GM21447 (cell line): ENCODE data around the gene CFP.
"Not testable (repeated sequence)": the region's sequence is repeated elsewhere in the genome, so short reads cannot be mapped to it uniquely, and the experiment has no call there.

Experiments
- ATAC-seq: cut with Tn5 transposase; IDR thresholded peaks from one replicate; pipeline ENCODE4 v1.9.1; 2021; ENCODE audit not compliant: unreplicated experiment

CFP gene

DNA sequence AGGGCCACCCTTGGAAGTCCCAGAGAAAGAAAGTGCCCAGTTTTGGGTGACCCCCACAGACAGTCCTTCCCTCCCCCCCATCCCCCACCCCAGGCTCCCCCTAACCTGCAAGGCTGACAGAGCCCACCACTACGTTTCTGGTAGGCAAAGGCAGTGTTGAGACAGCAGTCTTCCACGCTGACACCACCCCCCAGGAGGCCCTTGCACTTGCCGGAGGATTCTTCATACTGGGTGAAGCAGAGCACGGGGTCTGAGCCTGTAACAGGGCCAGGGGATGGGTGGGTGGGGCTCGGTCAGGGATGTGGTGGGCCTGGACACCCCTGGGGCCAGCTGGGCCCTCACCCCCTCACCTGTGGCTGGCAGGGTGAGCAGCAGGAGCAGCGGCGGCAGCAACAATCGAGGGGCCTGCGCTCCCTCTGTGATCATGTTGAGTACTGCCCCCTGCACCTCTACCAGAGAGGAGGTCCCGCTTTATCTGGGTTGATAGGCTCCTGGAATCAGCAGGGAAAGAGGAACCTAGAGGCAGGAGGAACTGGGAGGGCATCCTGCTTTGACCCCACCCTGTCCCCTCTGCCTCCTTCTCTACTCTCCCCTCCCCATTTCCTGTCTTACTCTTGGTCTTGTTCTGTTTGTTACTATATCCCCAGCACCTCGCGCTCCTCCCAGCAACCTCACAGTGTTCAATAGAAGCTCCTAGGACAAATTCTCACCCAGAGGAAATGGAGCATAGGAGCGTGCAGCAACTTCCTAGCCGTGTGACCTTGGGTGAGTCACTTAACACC, at the start of gene CFP:
Gene CFP, minus strand, starts transcription at position 512 of the 782 bp plus-strand sequence. Its CDS starts 86 bp downstream, at position 426.
- no peak for ATAC-seq

DNA sequence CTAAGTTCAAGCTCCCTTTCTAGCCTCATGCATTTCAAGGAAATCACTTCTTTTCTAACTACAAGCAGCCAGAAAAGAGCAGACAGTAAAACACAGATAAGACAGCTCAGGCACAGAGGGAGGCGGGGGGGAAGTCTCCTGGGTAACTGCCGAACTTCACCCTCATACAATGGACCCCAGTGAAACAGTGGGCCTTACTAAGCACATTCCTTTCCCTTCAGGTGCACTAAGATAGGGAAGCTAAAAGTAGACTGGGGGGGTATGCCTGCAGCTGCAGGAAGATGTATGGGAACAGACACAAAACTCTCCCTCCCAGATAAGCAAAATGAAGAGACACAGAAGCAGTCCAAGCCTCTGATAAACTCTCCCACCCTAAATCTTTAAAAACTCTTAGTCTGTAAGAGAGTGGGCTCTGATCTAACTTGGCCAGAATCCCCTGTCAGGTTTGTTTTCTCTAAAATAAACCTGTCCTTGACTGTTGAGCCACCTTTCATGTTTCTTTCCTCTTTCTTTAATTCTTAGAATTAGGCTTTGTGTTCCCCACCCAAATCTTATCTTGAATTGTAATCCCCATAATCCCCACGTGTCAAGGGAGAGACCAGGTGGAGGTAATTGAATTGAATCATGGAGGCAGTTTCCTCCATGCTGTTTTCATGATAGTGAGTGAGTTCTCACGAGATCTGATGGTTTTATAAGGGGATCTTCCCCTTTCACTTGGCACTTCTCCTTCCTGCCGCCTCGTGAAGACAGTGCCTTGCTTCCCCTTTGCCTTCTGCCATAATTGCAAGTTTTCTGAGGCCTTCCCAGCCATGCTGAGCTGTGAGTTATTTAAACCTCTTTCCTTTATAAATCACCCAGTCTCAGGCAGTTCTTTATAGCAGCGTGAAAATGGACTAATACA, 46.5 kb upstream of the CFP start:
- not testable (repeated sequence) for ATAC-seq

DNA sequence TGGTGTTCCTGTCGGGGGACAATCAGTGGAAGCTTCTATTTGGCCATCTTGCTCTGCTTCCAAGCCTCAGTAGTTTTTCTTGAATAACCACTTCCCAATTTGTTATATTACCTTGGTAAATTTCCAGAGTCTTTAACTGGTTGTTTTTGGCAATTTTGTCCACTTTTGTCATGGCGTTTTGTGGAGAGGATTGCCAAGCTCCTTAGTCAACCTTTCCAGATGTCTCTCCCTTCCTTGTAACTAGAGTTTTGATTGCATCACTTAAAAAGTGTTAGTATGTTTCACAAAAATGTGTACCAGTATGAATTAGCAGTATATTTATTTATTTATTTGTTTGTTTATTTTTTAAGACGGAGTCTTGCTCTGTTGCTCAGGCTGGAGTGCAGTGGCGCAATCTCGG, 45.0 kb upstream of the CFP start:
- ATAC-seq = no peak

DNA sequence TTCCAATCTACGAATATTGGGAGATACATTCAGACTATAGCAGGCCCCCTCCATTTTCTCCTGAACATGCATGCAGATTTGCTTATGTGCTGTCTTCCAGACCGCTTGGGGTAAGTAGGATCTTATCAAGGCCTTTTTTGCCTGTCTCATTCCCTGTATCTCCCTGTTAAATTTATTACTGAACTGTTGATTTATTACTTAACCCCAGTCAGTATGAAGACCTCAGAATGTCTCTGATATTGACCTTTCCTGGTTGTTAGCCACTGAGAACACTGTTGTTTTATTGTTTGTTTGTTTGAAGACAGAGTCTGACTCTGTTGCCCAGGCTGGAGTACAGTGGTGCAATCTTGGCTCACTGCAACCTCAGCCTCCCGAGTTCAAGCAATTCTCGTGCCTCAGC, 36.1 kb upstream of the CFP start:
- not testable (repeated sequence) for ATAC-seq

DNA sequence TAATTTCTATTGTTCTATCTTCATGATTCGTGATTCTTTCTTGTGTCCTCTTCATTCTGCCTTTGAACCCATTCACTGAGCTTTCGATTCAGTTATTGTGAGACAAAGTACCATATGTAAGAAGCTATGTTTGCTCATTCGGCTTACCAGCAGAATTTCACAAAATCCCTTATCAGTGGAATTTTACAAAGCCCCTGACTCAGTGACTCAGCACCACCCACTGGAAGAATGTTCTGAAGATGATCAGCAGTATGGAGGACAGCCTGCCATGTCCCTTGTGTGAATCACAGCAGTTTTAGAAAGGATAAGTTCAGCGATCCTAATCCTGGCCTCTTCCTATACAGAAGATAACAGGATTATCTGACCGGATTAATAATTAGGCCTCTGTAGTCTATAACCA, 35.0 kb upstream of the CFP start:
- ATAC-seq = no peak

DNA sequence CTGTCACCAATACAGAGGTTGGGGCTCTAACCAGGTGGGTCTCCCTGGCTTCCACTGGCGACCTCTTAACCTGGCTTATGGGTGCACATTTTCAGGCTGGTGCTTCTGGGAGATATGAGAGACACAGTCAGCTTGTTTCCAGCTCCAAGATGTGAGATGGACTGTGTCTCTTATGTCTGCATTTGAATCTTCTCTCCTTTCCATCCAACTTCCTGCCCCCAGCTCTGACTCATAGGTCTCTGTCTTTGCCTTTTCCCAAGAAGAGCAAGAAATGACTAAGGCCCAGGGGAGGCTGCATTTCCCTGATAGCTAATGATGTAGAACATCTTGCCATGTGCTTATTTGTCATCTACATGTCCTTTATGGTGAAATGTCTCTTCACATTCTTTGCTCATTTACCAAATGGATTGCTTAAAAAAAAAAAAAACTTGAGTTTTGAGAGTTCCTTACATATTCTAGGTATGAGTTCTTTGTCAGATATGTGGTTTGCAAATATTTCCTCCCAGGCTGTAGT, 32.5 kb upstream of the CFP start:
- ATAC-seq = no peak

DNA sequence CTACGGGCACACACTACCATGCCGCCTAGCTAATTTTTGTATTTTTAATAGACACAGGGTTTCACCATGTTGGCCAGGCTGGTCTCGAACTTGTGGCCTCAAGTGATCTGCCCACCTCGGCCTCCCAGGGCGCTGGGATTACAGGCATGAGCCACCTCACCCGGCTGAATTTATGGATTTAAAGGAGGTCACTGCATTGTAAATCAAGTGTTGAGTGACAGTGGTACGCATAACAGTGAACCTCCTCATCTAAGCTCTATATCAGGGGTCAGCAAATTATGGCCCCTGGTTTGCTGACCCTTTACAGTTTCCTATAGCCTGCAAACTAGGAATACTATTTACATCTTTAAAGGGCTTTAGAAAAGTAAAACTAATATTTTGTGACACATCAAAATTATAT, 31.8 kb upstream of the CFP start:
- ATAC-seq = no peak

DNA sequence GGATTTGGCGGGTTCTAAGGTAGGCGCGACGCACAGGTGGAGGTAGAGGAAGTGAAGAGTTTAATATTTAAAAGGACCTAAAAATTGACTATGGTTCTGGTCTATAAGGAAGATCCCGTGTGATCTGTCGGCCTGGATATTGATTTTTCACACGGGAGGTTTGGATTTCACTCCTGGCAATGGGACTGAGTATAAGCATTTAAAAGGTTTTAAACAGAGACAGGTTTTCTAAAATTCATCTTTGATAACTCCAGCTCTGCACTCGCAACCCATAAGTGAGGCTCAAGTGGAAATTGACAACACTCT, 29.6 kb upstream of the CFP start:
- no peak for ATAC-seq

DNA sequence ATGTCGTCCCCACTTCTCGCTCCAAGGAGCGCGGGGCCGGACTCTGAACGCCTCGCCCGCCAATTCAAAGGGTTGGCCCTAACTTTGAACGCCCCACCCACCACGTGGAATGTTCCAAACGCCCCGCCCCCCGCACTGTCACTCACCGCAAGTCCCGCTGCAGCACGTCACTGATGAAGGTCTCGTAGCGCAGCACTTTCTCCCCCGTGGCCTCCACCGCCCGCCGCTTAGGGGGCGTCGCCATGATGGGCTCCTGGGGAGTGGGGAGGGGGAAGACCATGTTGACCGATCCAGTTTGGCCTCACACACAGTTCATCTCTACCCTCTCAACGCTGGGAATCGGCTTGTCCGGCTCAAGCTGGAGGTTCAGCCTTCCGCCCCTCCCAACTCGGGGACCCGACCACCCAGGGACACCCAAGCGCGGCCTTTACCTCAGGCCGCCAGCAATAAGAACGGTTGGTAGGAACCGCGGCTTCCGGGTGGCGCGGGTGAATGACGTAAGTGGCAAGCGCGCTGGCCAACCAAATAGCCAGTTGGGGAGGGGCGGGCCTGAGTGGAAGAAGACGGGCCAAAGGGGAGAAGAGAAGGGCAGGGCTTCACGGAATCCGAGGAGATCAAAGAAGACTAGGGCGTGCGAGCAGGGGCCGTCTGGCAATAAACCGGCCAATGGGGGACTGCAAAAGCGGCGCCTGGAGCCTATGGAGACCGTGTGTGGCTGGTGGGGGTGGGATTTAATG, 29.1 kb upstream of the CFP start, which contains the start of gene UXT:
Gene UXT, minus strand, starts transcription at position 497 of the 737 bp plus-strand sequence. Its CDS starts 253 bp downstream, at position 244.
- peak; percentile 85 for ATAC-seq

DNA sequence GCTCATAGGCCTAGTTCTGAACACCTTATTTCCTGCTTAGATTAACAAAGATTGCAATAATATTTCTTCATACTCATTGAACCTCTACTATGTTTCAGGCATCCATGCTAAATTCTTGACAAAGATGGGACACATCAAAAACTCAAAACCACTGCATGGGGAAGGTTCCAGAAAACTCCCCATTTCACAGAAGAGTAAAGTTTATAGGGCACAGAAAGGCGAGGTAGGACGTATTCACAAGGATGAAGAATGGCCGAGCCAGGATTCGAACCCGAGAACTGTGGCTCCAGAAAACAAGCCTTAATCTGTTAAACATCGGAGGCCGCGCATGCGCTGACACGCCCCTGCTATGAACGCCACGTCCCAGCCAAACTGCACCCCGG, 28.6 kb upstream of the CFP start:
- no peak for ATAC-seq

DNA sequence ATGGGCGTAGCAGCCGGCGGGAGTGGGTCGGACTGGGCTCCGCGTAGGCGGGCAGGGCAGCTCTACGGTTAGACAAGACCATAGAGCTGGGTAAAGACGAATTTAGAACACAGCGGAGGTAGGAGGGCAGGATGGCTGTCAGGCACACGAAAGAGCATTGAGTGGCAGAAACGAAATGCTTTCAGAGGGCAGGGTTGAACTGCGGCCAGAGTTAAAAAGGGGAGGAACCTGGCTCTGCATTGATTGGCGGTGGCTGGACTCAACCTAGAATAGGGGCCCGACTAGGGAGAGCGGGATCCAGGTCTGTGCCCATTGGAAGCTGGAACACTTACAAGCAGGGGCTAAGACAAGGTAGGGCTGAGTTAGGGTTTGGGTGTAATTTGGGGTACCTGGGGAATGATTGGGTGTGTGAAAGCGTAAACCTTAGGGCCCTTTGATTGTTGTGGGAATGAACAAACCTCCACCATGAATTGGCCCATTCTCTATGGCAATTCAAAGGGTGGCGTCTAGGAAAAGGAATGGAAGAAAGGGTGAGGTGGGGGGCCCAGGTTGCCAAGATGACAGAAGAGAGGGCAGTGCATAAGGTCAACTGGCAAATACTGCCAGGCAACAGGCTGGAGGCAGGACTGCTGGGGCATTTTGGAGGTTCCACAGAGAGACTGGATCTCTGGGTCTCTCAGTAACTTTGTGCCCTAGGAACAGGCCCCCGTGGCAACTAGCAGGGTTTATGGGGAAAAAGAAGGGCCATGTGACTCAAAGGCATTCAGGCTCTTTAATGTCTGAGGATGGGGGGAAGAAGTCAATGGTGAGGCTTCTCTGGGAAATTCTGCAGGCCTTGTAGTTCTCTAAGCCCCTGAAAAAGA, 21.5 kb upstream of the CFP start:
- ATAC-seq = no peak

DNA sequence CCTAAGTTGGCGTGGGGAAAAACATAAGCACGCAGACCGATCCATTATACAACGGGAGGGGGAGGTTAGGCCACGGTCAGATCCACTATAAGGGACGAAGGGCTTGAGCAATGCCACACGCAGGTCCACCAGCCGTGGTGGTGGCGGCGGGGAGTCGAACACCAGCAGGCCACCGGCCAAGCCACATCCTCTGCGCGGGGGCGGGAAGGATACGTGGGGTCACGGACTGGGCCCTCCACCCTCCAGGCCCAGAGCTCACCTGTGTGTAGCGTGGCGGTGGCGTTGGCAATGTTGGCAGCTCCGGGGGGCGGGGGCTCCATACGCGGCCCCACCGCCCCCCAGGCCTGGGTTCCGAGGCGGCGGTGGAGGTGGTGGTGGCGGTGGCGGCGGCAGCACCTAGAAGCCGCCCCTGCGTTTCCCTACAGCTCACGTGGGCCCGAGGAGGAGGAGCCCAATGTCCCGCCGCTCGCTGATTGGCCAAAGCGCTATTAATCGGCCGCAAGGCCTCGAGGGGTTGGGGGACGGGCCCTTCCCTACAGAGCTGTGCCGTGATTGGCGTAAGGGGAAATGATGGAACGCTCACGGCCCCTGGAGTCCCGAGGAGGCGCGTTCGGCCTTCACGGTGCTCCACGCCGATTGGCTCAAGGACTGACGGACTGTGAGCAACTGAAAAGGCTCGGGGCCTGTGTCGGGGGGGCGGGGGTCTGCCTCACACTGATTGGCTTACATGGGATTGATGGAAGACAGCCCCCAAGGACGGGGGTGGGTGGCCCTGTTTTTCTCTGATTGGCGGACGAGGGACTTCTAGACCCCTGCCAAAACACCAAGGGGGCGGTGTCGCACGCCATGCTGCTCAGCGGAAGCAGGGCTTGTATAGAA, 20.7 kb upstream of the CFP start, which contains the start of gene ELK1:
Gene ELK1, minus strand, starts transcription at position 400 of the 879 bp plus-strand sequence. CDS start 9,122 bp downstream, outside the sequence.
- peak; percentile 87 for ATAC-seq

DNA sequence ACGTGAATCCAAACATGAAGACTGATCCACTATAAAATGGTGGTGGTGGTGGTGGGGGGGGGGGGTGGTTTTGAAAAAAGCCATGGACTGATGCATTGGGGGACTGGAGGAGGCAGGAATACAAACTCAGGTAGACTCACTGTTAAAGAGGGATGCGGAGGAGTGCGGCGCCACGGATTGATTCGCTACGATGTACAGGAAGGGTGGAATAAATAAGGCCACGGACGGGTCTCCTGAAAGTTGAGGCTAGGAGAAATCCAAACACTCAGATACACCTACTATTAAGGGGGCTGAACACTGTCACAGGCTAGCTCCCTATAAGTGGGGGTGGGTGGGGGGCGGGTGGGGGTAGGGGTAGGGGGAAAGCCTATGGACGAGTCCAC, 20.0 kb upstream of the CFP start:
- ATAC-seq = no peak

DNA sequence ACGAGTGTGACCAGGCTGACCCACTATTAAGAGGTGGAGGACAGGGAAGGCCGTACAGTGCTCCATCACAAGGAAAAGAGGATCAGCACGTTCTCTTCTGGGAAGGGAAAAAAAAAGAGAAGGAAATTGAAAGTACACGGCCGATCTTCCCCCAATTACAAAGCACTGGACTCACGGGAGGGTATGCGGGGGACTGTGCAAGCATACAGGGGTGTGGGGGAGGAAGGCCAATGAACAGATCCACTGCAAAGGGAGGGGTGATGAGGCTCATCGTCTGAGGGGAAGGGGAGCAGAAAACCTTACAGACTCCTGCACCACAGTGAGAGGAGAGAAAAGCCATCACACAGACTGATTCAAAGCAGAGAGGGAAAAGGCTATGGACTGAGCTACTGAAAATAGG, 19.5 kb upstream of the CFP start:
- no peak for ATAC-seq

DNA sequence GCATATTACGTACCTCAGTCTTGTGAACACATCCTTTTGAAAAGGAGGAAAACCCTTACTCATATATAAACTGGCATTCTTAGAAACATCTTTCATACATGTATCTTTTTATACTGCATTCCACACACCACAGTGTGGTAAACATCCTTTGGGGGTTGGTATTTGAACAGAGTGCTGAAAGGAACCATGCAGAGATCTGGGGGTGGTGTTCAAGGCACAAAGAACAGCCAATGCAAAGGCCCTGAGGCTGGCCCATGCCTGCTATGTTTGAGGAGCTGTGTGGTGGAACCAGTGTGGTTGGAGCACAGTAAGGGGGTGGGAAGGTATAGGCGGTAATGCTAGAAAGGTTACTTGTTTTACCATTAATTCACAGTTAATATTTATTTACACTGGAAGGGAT, 18.6 kb upstream of the CFP start:
- no peak for ATAC-seq

DNA sequence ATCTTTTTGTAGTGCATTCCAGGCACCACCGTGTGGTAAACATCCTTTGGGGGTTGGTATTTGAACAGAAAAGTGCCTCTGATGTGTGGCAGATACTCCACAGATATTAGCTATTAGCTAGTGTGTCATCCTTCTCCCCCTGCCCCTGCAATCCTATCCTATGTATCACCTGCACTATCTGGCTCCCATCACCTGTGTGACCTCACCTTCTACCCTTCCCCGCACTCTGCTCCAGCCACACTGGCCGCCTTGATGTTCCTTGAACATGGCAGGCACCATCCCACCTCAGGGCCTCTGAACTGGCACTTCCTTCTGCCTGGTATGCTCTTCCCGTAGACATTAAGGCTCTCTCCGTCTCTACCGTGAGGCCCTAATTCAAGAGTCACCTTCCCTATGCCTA, 16.9 kb upstream of the CFP start:
- no peak for ATAC-seq

DNA sequence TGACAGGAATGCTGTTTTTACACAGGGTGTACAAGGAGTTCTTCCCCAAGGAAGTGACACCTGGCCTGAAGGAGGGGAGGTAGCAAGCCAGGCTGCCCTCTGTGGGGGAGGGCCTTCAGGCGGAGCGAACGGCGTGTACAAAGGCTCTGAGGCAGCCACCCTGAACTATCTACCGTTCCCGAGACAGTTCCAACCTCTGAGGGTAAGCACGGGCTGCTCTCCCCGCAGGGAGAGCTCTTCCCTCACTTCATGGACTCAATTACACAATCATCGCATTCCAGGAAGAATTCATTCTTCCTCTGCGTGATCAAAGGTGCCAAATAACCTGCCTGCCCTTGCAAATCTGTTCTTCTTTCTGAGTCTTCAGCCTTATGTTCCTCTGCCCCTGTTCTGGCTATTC, 15.8 kb upstream of the CFP start:
- ATAC-seq = no peak

DNA sequence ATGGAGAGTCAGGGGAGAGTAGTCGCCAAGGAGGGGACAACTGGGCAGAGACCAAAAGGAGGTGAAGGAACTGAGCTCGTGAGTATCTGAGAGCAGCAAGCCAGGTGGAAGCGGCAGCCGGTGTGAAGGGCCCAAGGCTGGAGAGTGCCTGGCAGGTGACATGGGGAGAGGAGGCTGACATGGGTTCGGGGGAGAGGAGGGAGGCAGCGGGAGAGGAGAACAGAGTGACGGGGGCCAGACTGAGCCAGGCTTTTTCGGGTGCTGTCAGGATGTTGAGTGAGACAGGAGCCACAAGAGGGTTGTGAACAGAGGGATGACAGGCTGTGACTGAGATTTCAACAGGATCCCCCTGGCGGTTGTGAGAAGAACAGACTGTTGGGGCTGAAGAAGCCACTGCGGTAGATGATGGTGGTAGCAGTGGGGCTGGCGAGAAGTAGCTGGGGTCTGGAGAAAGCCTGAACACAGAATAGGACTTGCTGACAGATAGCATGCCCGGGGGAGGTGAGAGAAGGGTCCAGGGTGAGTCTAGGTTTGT, 14.9 kb upstream of the CFP start:
- ATAC-seq = no peak

DNA sequence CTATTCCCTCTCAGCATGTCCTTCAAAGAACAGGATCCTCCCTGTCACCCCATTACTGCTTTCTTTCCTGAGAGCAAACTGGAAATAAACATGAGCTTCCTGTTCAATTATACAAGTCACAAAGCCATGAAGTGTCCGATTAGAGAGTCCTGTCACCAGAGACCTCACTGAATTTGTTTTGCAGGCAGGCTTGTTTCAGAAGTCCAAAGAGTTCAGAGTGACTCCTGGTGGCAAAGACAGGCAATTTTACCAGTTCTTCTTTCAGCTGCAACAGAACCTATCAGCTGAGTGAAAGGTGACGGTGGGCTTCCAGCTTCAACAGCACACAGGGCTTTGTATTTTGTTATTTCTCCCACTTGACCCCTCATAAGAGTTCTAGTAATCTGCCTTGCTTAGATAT, 14.2 kb upstream of the CFP start:
- no peak for ATAC-seq
